IMR-90 (cell line): ENCODE measurements around the gene FOXL3. TPM values are rescaled to one million over a fixed set of nuclear protein-coding genes. Genes with fewer than 3 reads are reported as not detected.

ENCODE experiments used
- ATAC-seq: fragments of 200-7000 bp; cut with Tn5 transposase; 2 replicates; pipeline ENCODE4 v1.9.1; 2020; ENCODE audit warnings: low read depth, mild to moderate bottlenecking, moderate library complexity
- BruUV-seq: library from RNA; stranded (reverse); fragments of 400-500 nt; replicated peaks from 2 replicates; lab custom pipeline; 2021; lab: Mats Ljungman, UMichigan
- CTCF ChIA-PET: fragments of 300-600 bp; formaldehyde crosslinking; extraction: SDS; loops from one replicate; lab custom pipeline; 2021; ENCODE audit warnings: antibody characterized with exemption; lab: Yijun Ruan, JAX
- POLR2A ChIA-PET: fragments of 300-600 bp; sonication (Branson Sonifier 250); formaldehyde crosslinking; loops from one replicate; lab custom pipeline; 2022; ENCODE audit warnings: antibody characterized with exemption; ENCODE audit not compliant: unreplicated experiment; lab: Charles Lee
- DNase-seq: peaks from one replicate; pipeline ENCODE4 v3.0.0; 2013
- H2AFZ ChIP-seq: replicated peaks from 2 replicates; pipeline ENCODE3; 2013; ENCODE audit warnings: low read length, mild to moderate bottlenecking; ENCODE audit not compliant: poor library complexity
- H2AK5ac ChIP-seq: 2 replicates; pipeline ENCODE4 v1.6.1; 2013; ENCODE audit warnings: low read depth, low read length, inconsistent platforms
- H2AK9ac ChIP-seq: replicated peaks from 2 replicates; pipeline ENCODE3; 2013; ENCODE audit warnings: mild to moderate bottlenecking, low read depth, low read length, moderate library complexity; ENCODE audit not compliant: poor library complexity
- H2BK120ac ChIP-seq: 2 replicates; pipeline ENCODE4 v1.6.1; 2013; ENCODE audit warnings: low read depth, low read length, inconsistent platforms
- H2BK15ac ChIP-seq: 3 replicates; pipeline ENCODE4 v1.6.1; 2013; ENCODE audit warnings: low read depth, low read length, inconsistent platforms
- H2BK20ac ChIP-seq: 2 replicates; pipeline ENCODE4 v1.6.1; 2013; ENCODE audit warnings: low read depth, mild to moderate bottlenecking, inconsistent platforms, low read length, moderate library complexity
- H2BK5ac ChIP-seq: 2 replicates; pipeline ENCODE4 v1.6.1; 2013; ENCODE audit warnings: mild to moderate bottlenecking, low read depth, low read length, inconsistent platforms; ENCODE audit not compliant: poor library complexity, severe bottlenecking
- H3K14ac ChIP-seq: replicated peaks from 2 replicates; pipeline ENCODE4 v1.6.1; 2013; ENCODE audit warnings: low read depth, low read length, inconsistent platforms
- H3K18ac ChIP-seq: 2 replicates; pipeline ENCODE4 v1.6.1; 2013; ENCODE audit warnings: low read depth, low read length, control low read depth
- H3K23ac ChIP-seq: 2 replicates; pipeline ENCODE4 v1.6.1; 2013; ENCODE audit warnings: low read depth, low read length, inconsistent platforms
- H3K27ac ChIP-seq: 2 replicates; pipeline ENCODE4 v1.5.1; 2013; ENCODE audit warnings: mild to moderate bottlenecking, control low read depth, low read length; ENCODE audit not compliant: insufficient read depth
- H3K27me3 ChIP-seq: 2 replicates; pipeline ENCODE4 v1.6.1; 2013; ENCODE audit warnings: low read length; ENCODE audit not compliant: control insufficient read depth, insufficient read depth
- H3K36me3 ChIP-seq: 2 replicates; pipeline ENCODE4 v1.6.1; 2013; ENCODE audit warnings: low read length, mixed read lengths; ENCODE audit not compliant: control insufficient read depth, insufficient read depth
- H3K4ac ChIP-seq: 2 replicates; pipeline ENCODE4 v1.6.1; 2013; ENCODE audit warnings: low read depth, low read length, inconsistent platforms
- H3K4me1 ChIP-seq: 2 replicates; pipeline ENCODE4 v1.6.1; 2013; ENCODE audit warnings: low read length, mixed read lengths; ENCODE audit not compliant: control insufficient read depth, insufficient read depth
- H3K4me2 ChIP-seq: 2 replicates; pipeline ENCODE4 v1.6.1; 2013; ENCODE audit warnings: low read depth, mild to moderate bottlenecking, control low read depth, low read length, moderate library complexity
- H3K4me3 ChIP-seq: 2 replicates; pipeline ENCODE4 v1.5.1; 2013; ENCODE audit warnings: low read depth, mild to moderate bottlenecking, control low read depth, low read length, moderate library complexity; ENCODE audit not compliant: insufficient read depth
- H3K56ac ChIP-seq: 2 replicates; pipeline ENCODE4 v1.6.1; 2013; ENCODE audit warnings: low read length, inconsistent platforms; ENCODE audit not compliant: insufficient read depth; ENCODE audit errors: extremely low read depth
- H3K79me1 ChIP-seq, 2 experiments: 2 replicates each; pipeline ENCODE4 v1.6.1; 2013; ENCODE audit warnings: low read length in 2 of 2, inconsistent platforms in 1 of 2, low read depth in 1 of 2
- H3K9ac ChIP-seq: 2 replicates; pipeline ENCODE4 v1.6.1; 2013; ENCODE audit warnings: low read depth, low read length, control low read depth
- H3K9me1 ChIP-seq: 2 replicates; pipeline ENCODE4 v1.6.1; 2013; ENCODE audit warnings: low read length, inconsistent platforms; ENCODE audit not compliant: insufficient read depth
- H3K9me3 ChIP-seq: 2 replicates; pipeline ENCODE4 v1.6.1; 2013; ENCODE audit warnings: low read length; ENCODE audit not compliant: control insufficient read depth, insufficient read depth
- H4K20me1 ChIP-seq: 2 replicates; pipeline ENCODE4 v1.6.1; 2013; ENCODE audit warnings: low read length, inconsistent platforms; ENCODE audit not compliant: insufficient read depth
- H4K5ac ChIP-seq: 2 replicates; pipeline ENCODE4 v1.6.1; 2013; ENCODE audit warnings: mild to moderate bottlenecking, low read depth, low read length, control low read depth
- H4K8ac ChIP-seq, 2 experiments: 2 replicates each; pipeline ENCODE4 v1.6.1; 2013; ENCODE audit warnings: low read depth in 2 of 2, low read length in 2 of 2, control low read depth in 1 of 2, inconsistent platforms in 1 of 2
- H4K91ac ChIP-seq: 2 replicates; pipeline ENCODE4 v1.6.1; 2013; ENCODE audit warnings: low read depth, low read length, inconsistent platforms; ENCODE audit not compliant: insufficient read depth
- CEBPB ChIP-seq: IDR thresholded peaks from 2 replicates; pipeline ENCODE4 v1.6.1; 2012; ENCODE audit warnings: low read depth, low read length, improper control_type of control experiment
- CHD1 ChIP-seq: IDR thresholded peaks from 2 replicates; pipeline ENCODE4 v1.6.1; 2012; ENCODE audit warnings: low read depth, low read length, improper control_type of control experiment
- MAFK ChIP-seq: IDR thresholded peaks from 2 replicates; pipeline ENCODE4 v1.6.1; 2012; ENCODE audit warnings: low read depth, low read length, improper control_type of control experiment
- MXI1 ChIP-seq: IDR thresholded peaks from 2 replicates; pipeline ENCODE4 v1.6.1; 2012; ENCODE audit warnings: low read depth, mild to moderate bottlenecking, low read length, moderate library complexity, borderline replicate concordance
- NFE2L2 ChIP-seq: fragments of 150-350 bp; IDR thresholded peaks from 2 replicates; pipeline ENCODE4 v1.6.1; 2016; ENCODE audit warnings: low read depth, mild to moderate bottlenecking, low read length
- RCOR1 ChIP-seq: IDR thresholded peaks from 2 replicates; pipeline ENCODE4 v1.6.1; 2012; ENCODE audit warnings: mild to moderate bottlenecking, low read length, improper control_type of control experiment; ENCODE audit not compliant: insufficient replicate concordance
- RFX5 ChIP-seq: IDR thresholded peaks from 2 replicates; pipeline ENCODE4 v1.8.0; 2012; ENCODE audit warnings: low read depth, mild to moderate bottlenecking, low read length, moderate library complexity
- USF2 ChIP-seq: fragments of 150-350 bp; IDR thresholded peaks from 2 replicates; pipeline ENCODE4 v1.6.1; 2017; ENCODE audit warnings: mild to moderate bottlenecking, antibody characterized with exemption, low read length, low read depth
- WGBS, 2 experiments: methylation state at CpG; one replicate each; pipeline versions ENCODE4 v1.1.5 to v1.1.7; 2013; ENCODE audit warnings: missing lambda C conversion rate in 2 of 2; ENCODE audit not compliant: insufficient read length in 1 of 2; ENCODE audit errors: extremely low coverage in 2 of 2; 5-methylcytosine and 5-hydroxymethylcytosine counted together
- dilution Hi-C: fragments of 300-500 bp; cut with HindIII; formaldehyde crosslinking; loops from one replicate; pipeline ENCODE4 v1.14.3; 2018; ENCODE audit warnings: low sequenced_read_pairs; ENCODE audit not compliant: unreplicated experiment
- in situ Hi-C: fragments of 300-500 bp; cut with MboI; formaldehyde crosslinking; loops from 3 replicates; pipeline ENCODE4 v1.14.3; 2019; ENCODE audit warnings: low sequenced_read_pairs, inconsistent platforms, mixed read lengths
- intact Hi-C: fragments of 100-400 bp; cut with micrococcal nuclease; formaldehyde crosslinking; loops from 2 replicates; pipeline ENCODE4 v1.10.0; 2022
- polyA plus RNA-seq, 3 experiments: library from polyadenylated mRNA; depleted of rRNA; stranded (reverse); fragments of >200 nt; gene quantifications; 2 replicates each; pipeline ENCODE4 v1.2.3, GENCODE V29; 2012; ENCODE audit warnings: low replicate concordance in 1 of 3
- total RNA-seq: library from RNA; depleted of rRNA; stranded (reverse); fragments of >200 nt; gene quantifications from 2 replicates; pipeline ENCODE4 v1.2.3, GENCODE V29; 2012
- TF ChIP-seq, protein P1 (sequence below): fragments of 150-350 bp; IDR thresholded peaks from 2 replicates; pipeline ENCODE4 v1.6.1; 2016; ENCODE audit warnings: low read depth, mild to moderate bottlenecking, low read length, moderate library complexity, borderline replicate concordance

The FOXL3 gene
- total and polyA plus RNA-seq, 2 of the 4 experiments (the other 2 are of a cell fraction): not detected

DNA sequence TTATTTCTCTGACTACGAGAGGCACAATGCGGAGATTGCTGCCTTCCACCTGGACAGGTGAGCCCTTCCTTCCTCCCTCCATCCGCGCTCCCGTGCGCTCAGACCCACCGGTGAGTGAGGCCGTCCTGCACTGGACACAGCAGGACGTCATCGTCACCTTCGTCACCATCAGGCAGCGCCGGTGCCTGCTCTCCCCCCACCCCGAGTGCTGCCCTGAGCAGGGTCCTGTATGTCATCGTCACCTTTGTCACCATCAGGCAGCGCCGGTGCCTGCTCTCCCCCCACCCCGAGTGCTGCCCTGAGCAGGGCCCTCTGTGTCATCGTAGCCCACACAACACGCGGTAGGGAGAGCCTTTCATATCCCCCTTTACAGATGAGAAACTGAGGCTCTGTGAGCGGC lies 43.5 kb upstream of the FOXL3 start:
- no TSS peak for BruUV-seq
- Histone ChIP-seq H3K4me2 (no peak overlapping the region), H4K8ac (no peak overlapping the region), H2BK20ac (no peak overlapping the region), H3K4me1 (no peaks in the 10 kb centered on the region), H3K23ac (no peak overlapping the region), H3K9ac (no peak overlapping the region), H3K36me3 (peaks cover 83% of the 10 kb centered on the region), H2AK5ac (no peak overlapping the region), H4K91ac (no peak overlapping the region; the same call in 1 of the 2 replicates), H2AFZ (no peak overlapping the region), H4K20me1 (peaks cover 26% of the 10 kb centered on the region), H2BK15ac (no peak overlapping the region), H3K4ac (no peak overlapping the region), H2AK9ac (peak overlapping the region; percentile 42), H3K9me1 (peaks cover 4% of the 10 kb centered on the region), H3K18ac (no peak overlapping the region), H3K79me1 (peaks cover 20 to 30% of the 10 kb centered on the region in 2 experiments), H3K14ac (no peak overlapping the region), H3K27me3 (no peaks in the 10 kb centered on the region), H3K4me3 (no peak overlapping the region), H2BK120ac (no peak overlapping the region), H2BK5ac (no peak overlapping the region), H3K9me3 (no peaks in the 10 kb centered on the region), H3K27ac (no peak overlapping the region), H3K56ac (no peak overlapping the region), H4K5ac (no peak overlapping the region)
- 89% methylated on average over 11 of the region's 22 CpGs; no CpG with 5 or more reads in 1 of the 2 experiments for WGBS, 2 experiments
- no peak for ATAC-seq
- no peak for TF ChIP-seq USF2
- TF ChIP-seq CEBPB: no peak
- TF ChIP-seq RCOR1: no peak
- no peak for TF ChIP-seq MAFK
- no peak for TF ChIP-seq NFE2L2
- no peak for TF ChIP-seq RFX5
- no peak for TF ChIP-seq MXI1
- TF ChIP-seq, protein P1, sequence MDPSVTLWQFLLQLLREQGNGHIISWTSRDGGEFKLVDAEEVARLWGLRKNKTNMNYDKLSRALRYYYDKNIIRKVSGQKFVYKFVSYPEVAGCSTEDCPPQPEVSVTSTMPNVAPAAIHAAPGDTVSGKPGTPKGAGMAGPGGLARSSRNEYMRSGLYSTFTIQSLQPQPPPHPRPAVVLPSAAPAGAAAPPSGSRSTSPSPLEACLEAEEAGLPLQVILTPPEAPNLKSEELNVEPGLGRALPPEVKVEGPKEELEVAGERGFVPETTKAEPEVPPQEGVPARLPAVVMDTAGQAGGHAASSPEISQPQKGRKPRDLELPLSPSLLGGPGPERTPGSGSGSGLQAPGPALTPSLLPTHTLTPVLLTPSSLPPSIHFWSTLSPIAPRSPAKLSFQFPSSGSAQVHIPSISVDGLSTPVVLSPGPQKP: no peak
- no peak for TF ChIP-seq CHD1
- no peak for DNase-seq
- ChIA-PET CTCF (no interaction called here), POLR2A (no interaction called here)
- dilution Hi-C loops (no loop called here), intact Hi-C loops (no loop called here), in situ Hi-C loops (no loop called here)
